GM21825 (cell line): ENCODE measurements around the gene CPNE6.

ENCODE experiments used
- ATAC-seq: cut with Tn5 transposase; IDR thresholded peaks from one replicate; pipeline ENCODE4 v1.9.1; 2021; ENCODE audit warnings: mild to moderate bottlenecking, moderate library complexity; ENCODE audit not compliant: unreplicated experiment

Gene CPNE6

GRCh38 chr14:24084440-24084839 lies 13.1 kb downstream of the CPNE6 start:
- no peak for ATAC-seq

DNA sequence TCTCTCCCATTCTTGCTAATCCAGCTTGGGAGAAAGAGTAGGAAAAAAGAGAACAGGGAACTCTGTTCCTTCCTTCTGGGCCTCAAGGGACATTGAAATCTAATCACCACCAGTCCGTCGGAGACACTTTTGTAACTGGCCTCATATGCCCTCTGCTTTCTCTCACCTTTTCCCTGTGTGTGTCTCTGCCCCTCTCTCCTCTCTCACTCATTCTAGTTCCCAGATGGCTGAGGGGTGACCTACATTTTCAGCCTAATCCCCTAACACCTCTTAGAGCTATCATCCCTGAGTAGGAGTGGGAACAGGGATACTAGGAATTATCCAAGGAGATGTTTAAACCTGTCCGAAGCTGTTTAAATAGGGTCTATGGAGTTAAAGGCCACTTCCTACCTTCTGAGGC lies 13.9 kb downstream of the CPNE6 start:
- ATAC-seq, result no peak

DNA sequence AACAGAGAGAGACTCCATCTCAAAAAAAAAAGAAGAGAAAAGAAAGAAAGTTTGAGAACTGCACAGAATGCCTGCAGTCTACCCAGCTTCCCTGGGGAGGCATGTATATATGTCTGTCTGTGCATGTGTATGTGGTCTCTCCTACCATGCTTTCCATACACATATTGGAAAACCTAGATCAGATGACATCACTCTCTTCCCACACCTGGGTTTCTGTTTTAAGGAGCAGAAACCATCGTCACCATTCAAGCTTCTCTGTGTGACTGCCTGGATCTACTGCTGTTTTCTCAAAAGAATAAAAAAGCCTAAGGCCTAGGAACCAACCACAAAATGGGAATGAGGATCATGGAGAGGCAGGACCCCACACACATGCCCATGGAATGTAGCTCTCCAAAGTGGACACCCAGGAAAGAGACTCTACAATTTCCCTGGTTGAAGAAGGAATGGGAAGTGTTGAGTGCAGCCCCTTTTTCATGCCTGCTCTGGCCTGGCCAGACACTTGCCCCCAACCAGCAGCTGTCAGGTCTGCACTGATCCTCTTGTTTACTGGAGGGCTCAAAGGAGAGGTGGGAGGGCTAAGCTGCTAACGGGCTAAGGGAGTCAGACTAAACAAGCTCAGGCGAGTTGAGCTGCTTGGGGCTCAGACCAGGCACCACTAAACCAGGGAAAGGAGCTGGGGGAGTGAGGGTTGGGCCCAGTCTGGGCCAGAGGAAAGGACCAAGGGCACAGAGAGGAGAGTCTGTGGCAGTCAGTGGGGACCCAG lies 15.0 kb downstream of the CPNE6 start:
- ATAC-seq, result no peak

DNA sequence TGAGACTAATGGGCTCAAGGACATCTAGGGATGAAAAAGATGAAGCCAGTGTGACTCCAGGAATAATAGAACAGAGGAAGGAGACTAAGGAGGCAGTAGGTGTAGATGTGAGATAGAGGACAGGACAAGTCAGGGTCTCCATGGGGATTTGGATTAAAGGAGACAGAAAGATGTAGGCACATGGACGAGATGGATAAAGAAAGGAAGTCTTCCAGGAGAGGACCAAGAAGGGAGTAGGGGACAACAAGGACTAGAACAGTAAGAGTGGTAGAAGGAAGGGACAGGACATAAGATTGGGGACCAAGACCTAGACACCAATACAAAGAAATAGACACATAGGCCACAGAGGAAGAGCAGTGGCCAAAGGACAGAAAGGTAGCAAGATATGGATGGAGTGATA lies 15.6 kb downstream of the CPNE6 start:
- no peak for ATAC-seq

DNA sequence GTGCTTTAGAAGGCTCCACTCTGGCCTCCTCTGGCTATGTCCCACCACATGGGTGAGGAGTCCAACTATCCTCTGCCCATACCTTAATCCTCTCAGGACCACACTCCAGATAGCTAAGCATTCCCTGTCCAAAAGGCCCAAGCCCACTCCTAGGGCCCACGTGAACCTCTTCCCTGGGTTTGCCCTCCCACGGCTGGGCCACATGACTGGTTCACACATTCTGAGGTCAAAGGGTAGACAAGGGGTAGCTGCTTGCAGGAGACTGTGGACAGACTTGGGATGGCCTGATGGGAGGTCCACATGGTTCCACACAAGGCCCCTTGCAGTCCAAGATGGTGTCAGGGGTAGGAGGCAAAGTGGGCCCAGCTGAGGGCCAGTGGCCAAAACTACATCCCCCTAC lies 16.7 kb downstream of the CPNE6 start:
- ATAC-seq, result no peak

- ATAC-seq, result no peak
Observed at GRCh38 chr14:24089890-24090289, 18.5 kb downstream of the CPNE6 start.

DNA sequence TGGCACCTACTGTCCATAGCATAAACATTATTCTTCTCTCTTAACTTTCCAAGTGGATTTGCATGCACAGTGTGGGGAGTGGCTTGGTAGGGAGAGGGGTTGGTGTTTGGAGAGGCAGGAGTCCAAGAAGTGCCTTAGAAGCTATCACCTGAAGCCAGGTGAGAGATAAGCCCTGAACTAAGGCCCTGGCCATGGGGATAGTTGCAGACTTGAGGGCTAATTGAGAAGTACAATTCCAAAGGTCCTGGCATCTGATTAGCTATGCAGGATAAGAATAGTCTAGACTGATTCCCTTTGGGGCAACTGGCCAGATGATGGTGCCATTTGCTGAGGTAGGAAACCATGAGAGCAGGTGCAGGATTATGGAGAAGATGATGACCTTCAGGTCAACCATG lies 20.7 kb downstream of the CPNE6 start:
- ATAC-seq, result no peak

GRCh38 chr14:24092505-24093206 lies 21.3 kb downstream of the CPNE6 start:
- ATAC-seq, result no peak

DNA sequence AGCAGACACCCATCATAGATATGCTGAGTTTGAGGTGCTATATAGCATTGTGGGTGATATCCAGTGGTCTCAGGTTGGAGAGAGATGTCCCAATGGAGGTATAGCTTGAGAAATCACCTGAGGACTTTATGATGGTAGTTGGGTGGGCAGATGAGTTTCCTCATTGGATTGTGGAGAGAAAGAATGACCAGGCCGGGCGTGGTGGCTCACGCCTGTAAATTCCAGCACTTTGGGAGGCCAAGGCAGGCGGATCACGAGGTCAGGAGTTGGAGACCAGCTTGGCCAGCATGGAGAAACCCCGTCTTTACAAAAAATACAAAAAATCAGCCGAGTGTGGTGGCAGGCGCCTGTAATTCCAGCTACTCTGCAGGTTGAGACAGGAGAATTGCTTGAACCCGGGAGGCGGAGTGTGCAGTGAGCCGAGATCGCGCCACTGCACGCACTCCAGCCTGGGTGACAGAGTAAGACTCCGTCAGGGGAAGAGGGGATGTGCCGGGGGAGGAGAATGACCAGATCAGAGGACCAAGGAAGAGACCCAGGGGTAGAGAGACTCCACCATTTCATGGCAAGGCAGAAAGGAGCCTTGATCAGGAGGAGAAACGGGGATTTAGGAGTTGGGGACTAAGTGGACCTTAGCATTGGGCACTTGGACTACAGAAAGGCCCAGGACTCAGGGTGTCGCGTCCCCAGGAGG lies 22.0 kb downstream of the CPNE6 start:
- ATAC-seq, result no peak

DNA sequence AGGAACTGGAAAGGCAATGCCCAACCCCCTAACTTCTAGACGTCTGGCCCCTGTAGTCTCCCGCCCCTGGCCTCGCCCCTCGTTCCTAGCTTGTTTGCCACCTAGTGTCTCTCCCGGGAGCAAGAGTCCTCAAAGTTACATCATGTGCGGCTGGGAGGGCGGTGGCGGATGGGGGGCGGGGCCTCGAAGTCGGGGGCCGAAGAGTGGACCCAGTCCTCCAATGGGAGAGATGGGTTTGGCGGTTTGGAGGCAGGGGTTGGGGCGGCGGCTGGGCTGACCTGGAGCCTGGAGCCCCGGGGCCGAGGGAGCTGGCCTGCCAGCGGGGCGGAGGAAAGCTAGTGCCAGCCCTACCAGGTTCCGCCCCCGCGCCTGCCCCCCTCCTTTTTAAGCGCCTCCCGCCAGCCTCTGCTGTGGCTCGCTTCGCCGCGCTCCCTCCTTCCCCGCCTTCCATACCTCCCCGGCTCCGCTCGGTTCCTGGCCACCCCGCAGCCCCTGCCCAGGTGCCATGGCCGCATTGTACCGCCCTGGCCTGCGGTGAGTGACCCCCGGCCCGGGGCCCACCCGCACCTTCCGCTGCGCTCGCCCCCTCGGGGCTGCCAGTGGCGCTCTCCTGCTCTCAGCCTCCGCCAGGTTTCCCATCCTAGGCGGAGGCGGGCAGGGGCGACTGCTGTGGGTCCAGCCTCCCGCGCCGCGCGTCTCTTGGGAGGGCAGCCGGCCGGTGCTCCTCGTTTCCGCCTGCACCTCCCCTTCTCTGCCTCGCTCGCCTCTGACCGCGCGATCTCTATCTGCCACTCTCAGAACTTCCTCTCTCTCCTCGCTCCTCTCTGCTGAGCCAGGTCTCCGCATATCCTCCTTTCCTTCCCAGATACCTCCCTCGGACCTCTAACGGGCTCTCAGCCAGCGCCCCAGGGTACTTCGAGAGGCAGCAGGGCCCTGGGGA lies 22.8 kb downstream of the CPNE6 start, which contains the start of gene PCK2:
TSS of gene PCK2 (plus strand) at position 411 of the 940 bp plus-strand sequence. CDS start at position 506, 95 bp downstream.
- peak; percentile 46 for ATAC-seq

DNA sequence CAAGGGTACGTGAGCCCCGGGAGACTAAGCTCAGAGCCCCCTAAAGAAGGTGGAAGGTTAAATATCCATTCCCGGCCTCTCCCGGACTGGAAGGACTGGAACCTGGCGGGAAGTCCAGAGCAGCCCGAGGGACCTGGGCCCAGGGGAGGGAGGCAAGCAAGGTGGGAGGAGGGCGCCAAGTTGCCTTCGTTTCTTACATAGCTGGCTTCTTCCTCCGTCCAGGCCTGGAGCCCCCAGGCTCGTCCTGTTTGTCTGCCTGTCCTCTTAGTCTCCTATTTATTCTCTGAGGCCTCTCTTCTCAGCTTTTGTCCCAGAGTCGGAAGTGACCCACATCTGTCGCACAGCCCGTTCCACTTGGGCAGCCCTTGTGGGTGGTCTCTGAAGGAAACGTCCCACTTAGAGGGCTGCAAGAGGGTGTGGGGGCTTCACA lies 23.5 kb downstream of the CPNE6 start:
- ATAC-seq, result no peak

DNA sequence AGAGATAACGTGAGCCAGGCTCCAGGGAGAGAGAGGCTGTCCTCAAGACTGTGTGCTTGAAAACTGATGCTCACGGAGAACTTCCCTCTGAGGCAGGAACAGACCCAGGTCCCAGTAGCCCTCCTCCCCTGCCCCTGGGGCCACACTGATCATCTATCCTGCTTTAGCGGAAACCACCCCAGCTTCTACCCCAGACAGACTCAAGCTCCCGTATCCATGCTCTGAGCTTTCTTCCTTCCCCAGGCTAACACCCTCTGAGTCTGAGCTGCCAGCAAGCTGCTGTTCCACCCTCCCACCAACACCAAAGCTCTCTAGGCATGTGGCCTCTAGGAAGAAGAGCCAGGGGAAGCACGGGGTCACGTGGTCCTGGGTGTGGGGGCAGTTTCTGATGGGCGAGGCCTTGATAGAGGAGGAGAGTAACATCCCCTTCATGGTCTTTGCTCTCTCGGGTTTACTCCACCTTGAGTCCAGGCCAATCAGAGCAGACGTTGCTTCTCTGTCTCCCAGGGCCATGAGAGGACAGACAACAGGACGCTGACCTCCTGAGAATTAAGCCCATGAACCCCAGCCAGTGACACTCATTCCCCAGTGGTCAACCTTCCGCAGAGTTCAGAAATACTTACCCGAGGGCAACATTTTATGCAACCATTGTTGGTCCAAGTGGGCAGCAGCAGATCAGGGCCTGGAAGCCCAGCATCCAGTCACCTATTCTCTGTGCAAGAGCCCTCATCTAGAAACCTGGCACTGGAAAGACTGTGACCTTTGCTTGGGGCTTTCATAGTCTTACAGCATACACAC lies 24.1 kb downstream of the CPNE6 start:
- ATAC-seq, result peak; percentile 71

GRCh38 chr14:24096545-24097181 lies 25.3 kb downstream of the CPNE6 start:
- no peak for ATAC-seq

GRCh38 chr14:24098229-24098926 lies 27.0 kb downstream of the CPNE6 start:
- ATAC-seq, result no peak

DNA sequence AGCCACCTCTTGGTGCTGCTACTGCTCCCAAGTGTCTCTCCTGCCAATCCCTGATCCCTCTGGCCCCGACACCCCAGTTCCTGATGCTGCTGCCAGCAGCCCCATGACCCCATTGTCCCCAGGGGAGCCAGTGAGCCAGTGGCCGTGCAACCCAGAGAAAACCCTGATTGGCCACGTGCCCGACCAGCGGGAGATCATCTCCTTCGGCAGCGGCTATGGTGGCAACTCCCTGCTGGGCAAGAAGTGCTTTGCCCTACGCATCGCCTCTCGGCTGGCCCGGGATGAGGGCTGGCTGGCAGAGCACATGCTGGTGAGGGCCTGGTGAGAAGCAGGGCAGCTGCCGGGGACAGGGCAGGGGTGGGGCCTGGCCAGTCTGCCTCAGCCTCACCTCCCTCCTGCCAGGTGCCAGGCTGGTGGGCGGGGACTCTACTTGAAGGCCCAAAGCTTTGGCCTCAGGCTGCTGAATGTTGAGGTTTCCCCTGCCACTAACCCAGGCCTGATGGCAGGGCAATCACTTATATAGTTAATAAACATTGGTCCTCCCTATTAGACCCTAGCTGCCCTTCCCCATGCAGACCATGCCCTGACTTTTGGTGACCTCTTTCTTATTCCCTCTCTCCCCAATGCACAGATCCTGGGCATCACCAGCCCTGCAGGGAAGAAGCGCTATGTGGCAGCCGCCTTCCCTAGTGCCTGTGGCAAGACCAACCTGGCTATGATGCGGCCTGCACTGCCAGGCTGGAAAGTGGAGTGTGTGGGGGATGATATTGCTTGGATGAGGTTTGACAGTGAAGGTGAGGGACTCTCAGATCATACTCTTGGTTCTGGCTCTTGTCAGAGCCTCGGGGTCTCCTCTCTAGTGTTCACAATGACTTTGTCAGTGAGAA lies 27.8 kb downstream of the CPNE6 start:
- no peak for ATAC-seq

DNA sequence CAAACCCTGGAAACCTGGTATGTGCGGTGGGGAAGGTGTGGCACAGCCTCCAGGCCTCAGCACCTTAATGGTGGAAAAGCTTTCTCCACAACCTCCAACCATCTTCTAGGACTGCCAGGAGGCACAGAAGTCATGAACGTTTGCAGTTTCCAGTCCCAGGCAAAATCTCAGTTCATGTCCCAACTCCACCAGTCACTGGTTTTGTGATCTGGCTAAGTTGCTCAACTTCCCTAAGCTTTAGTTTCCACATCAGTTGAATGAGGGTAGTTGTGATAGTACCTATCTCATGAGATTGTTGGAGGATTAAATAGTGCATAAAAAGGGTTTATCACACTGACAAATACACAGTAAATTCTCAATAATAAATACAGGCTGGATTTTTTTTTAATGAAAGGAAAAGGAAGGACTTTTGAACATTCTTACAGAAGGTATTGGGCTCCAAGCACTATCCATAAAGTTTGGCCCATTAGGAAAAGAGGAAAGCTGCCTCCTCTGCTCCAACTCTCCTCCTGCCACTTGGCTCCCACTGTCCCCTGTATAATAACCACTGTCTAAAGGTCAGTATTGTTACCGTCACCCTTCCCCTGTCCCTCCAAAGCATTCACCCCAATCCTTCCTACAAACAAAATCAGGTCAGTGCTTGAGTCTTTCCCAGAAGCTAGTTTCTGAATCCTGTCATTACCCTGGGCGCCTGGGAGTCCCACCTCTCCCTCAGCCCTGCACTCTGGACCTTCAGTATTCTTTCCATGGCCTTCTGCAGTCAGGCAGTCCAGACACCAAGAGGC lies 29.0 kb downstream of the CPNE6 start:
- no peak for ATAC-seq

DNA sequence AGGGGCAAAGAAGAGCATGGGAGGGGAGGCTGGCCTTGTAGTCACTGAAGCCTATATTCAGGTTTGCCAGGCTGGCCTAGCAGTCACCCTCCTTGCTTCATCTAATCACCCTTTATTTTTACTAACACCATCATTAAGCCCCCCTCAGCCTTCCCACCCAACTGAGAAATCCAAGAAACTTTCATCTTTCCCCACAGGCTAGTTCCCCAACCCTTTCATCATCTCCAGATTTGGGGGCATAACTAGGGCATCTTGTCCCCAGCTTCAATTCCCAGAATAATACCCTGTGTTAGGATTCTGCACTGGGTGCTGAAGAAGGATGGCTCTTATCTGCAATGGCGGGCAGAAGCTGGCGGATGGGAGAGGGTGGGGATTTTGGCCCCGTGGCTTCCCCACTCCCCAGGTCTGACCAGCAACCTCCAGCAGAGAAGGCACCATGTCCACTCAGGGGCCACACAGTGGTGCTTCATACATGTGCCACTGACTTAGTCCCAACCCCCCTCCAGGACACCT lies 29.7 kb downstream of the CPNE6 start:
- ATAC-seq, result no peak
